HG03039 (cell line): ENCODE measurements around the gene ZBTB2.
"Not testable (repeated sequence)": the region's sequence is repeated elsewhere in the genome, so short reads cannot be mapped to it uniquely, and the experiment has no call there.

Experiments used
- ATAC-seq: cut with Tn5 transposase; IDR thresholded peaks from one replicate; pipeline ENCODE4 v1.9.1; 2021; ENCODE audit warnings: mild to moderate bottlenecking, moderate library complexity; ENCODE audit not compliant: unreplicated experiment

The ZBTB2 gene

DNA sequence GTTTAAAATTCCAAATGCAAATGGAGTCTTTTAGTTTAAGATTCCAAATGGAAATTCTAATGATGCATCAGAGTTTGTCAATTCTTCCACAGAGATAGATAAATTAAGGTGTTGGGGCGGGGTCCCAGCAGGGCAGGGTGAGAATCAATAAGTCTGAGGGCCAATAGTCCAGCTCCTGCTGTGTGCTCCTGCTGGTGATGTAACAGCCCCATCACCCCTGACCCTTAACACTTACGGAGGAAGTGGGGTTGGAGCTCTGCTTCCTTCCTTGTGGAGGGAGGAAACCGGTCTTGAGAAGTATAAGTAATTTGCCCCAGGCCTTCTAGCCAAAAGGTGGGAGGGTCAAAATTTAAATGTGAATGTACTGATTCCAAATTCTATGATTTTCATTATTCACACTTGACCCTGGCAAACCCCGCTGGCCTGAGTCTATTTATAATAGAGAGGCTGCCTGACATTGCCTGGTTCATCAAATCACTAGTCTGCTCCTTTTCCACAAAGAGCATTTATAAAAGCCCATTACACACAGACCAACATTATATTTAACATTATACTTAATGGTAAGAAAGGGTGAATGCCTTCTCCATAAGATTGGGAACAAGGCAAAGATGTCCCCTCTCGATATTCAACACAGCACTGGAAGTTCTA is 17.2 kb downstream of the ZBTB2 start:
- no peak for ATAC-seq

DNA sequence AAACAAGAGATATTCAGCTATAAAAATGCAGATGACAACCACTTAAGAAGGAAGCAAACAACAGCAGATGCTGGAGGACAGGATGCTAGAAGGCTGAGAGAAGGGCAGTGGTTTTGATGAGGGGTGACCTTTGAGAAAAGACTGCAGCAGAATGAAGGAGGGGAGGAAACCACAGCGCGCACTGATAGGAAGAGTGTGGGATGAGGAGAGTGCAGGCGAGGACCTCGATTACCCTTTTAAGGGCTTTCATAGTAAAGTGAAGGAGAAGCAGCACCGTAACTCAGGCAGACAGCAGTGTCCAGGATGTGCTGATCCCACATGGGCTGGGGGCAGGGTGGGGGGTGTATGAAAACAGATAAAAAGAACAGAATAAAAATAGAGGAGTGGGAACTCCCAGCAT is 19.2 kb downstream of the ZBTB2 start:
- ATAC-seq: no peak

DNA sequence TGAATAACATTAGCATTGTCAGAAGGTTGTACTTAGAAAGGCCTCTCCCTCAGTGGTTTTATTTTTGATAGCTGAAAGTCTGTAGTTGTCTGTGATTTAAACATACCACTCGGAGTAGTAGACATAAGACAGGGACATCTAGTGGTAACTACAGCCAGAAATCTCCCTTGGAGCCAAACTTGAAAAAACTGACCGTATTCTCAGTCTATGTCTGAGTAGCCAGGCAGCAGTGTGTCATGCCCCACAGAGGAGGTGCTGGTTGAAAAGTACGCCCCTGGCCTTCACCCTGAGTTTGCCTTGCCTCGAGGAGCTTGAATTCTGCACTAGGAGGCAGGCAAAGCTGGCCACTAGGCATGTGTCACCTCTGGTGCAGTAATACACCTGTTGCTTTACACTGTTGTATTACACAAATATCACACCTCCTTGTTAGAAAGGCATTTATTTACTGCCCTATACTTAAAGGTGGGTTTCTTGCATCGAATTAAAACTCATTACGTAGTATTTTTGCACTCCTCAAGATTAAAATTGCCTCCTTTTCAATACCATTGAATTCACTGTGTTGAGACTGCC is 20.8 kb downstream of the ZBTB2 start:
- no peak for ATAC-seq

DNA sequence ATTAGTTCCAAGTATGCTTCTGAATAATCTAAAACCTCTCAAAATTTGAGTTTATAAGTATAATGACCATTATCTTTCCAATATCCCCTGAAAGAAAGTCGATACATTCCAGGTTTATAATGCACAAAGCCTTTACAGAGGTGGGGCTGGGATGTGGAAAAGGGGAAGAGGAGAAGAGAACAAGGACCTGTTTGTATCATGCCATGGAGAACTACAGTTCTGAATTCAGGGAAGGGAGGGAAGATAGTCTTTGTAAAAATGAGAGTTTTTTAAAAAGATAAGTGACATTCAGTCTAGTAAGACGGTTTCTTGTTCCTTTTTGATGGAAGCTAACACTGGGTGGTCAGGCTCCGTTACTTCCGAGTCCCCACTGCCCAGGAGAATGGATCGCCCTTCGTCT is 26.1 kb downstream of the ZBTB2 start:
- no peak for ATAC-seq

- no peak for ATAC-seq
Observed at GRCh38 chr6:151359486-151359885, 31.9 kb downstream of the ZBTB2 start.

DNA sequence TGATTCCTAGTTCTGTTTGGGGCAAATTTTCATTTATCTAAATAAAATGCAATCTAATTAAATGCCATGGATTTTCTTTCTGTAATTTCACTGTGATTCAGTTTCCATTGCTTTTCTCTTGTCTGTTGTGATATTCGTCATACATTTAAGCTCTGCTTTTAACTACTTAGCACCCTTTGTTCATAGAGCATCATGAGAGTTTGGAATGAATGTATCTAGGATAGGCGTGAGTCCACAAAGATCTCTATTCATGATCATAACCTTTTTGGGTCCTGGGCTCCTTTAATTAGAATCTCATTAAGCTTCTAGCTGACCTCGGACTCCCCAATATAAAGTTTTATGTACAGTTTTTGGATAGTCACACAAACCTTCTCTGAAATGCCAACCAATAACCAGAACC is 32.9 kb downstream of the ZBTB2 start:
- no peak for ATAC-seq

GRCh38 chr6:151357758-151358436 is 33.5 kb downstream of the ZBTB2 start:
- no peak for ATAC-seq

DNA sequence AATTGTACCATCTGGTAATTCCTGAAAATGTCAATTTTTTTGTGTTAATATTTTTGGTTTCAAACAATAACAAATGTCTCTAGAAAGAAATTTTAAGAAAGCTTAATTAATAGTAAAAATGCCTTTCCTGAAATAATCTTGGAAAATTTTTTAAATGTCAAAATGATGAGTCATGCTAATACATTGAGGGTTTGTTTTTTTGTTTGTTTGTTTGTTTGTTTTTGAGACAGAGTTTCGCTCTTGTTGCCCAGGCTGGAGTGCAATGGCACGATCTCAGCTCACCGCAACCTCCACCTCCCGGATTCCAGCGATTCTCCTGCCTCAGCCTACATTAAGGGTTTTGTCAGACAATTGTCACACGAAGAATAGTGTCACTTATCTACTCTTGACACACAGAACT is 34.4 kb downstream of the ZBTB2 start:
- not testable (repeated sequence) for ATAC-seq

DNA sequence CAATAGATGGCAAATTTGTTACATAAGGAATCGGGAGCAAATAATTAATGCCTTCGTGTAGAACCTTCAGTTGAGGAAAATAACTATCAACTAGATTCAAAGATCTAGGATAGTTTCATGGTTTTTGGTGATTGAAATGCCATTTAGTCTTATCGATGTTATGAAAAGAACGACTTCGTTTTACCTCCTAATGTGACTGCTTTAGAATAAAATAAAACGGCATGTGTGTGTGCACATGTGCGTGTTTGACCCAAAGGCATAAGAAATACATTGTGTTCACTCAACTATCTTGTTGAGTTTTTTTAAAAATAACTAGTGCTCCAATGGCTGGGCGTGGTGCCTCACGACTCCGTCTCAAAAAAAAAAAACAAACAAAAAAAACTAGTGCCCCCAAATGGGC is 37.6 kb downstream of the ZBTB2 start:
- no peak for ATAC-seq

DNA sequence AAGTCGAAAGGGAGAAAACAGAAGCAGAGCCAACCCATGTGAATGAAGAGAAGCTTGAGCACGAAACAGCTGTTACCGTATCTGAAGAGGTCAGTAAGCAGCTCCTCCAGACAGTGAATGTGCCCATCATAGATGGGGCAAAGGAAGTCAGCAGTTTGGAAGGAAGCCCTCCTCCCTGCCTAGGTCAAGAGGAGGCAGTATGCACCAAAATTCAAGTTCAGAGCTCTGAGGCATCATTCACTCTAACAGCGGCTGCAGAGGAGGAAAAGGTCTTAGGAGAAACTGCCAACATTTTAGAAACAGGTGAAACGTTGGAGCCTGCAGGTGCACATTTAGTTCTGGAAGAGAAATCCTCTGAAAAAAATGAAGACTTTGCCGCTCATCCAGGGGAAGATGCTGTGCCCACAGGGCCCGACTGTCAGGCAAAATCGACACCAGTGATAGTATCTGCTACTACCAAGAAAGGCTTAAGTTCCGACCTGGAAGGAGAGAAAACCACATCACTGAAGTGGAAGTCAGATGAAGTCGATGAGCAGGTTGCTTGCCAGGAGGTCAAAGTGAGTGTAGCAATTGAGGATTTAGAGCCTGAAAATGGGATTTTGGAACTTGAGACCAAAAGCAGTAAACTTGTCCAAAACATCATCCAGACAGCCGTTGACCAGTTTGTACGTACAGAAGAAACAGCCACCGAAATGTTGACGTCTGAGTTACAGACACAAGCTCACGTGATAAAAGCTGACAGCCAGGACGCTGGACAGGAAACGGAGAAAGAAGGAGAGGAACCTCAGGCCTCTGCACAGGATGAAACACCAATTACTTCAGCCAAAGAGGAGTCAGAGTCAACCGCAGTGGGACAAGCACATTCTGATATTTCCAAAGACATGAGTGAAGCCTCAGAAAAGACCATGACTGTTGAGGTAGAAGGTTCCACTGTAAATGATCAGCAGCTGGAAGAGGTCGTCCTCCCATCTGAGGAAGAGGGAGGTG is 38.7 kb downstream of the ZBTB2 start:
- ATAC-seq: no peak

- no peak for ATAC-seq
Observed at GRCh38 chr6:151351731-151352130, 39.6 kb downstream of the ZBTB2 start.

GRCh38 chr6:151351146-151351700 is 40.1 kb downstream of the ZBTB2 start:
- ATAC-seq: no peak

DNA sequence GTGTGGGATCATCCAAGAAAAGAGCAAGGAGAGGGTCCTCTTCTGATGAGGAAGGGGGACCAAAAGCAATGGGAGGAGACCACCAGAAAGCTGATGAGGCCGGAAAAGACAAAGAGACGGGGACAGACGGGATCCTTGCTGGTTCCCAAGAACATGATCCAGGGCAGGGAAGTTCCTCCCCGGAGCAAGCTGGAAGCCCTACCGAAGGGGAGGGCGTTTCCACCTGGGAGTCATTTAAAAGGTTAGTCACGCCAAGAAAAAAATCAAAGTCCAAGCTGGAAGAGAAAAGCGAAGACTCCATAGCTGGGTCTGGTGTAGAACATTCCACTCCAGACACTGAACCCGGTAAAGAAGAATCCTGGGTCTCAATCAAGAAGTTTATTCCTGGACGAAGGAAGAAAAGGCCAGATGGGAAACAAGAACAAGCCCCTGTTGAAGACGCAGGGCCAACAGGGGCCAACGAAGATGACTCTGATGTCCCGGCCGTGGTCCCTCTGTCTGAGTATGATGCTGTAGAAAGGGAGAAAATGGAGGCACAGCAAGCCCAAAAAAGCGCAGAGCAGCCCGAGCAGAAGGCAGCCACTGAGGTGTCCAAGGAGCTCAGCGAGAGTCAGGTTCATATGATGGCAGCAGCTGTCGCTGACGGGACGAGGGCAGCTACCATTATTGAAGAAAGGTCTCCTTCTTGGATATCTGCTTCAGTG is 40.8 kb downstream of the ZBTB2 start:
- no peak for ATAC-seq

GRCh38 chr6:151349651-151350270 is 41.6 kb downstream of the ZBTB2 start:
- ATAC-seq: no peak

DNA sequence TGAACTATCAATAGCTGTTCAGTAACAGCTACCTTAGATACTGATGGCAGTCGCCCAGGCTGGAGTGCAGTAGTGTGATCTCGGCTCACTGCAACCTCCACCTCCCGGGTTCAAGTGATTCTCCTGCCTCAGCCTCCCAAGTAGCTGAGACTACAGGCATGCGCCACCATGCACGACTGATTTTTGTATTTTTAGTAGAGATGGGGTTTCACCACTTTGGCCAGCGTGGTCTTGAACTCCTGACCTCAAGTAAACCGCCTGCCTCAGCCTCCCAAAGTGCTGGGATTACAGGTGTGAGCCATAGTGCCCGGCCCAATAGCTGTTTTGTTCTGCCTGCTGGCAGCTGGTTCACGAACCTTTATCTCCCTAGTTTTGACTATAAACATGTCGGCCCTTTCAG is 48.6 kb downstream of the ZBTB2 start:
- not testable (repeated sequence) for ATAC-seq

GRCh38 chr6:151341476-151342195 is 49.7 kb downstream of the ZBTB2 start:
- no peak for ATAC-seq

GRCh38 chr6:151340219-151340978 is 51.0 kb downstream of the ZBTB2 start:
- no peak for ATAC-seq

- no peak for ATAC-seq
Observed at GRCh38 chr6:151339369-151339768, 52.0 kb downstream of the ZBTB2 start.
